Kidney capillary endothelial cell (primary cell): ENCODE measurements around the gene SLC44A5.

Source experiments
- DNase-seq: peaks from one replicate; pipeline ENCODE4 v3.0.0-alpha.2; 2018; ENCODE audit warnings: low spot score

Gene SLC44A5

DNA sequence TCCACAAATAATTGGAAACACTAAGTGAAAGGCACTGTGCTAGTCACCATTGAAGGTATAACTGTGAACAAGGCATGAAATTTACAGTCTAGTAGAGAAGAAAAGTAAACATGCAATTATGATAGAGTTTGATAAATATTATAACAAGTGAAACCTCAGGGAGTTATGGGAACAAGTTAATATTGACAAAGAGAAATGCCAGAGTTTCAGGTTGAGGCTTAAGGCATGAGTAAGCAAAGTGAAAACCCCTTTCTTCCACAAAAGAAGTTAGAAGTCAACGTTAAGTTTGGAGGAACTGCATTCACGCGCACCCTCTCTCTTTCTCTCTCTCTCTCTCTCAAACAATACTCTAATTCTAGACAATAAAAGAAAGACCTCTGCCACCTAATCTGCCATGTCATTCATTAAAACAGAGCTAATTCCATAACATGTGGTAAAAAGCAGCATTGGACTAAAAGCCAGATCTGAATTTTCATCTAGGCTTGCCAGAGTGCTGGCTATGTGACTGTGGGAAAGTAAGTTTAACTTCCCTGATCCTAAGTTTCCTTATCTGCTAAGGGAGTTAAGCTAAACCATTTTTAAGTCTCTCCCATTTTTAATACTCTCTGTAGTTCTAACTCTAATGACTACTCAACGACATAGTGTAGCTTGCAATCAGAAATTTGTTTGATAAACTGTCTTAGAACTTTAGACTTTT is 22.0 kb downstream of the SLC44A5 start:
- no peak for DNase-seq

- DNase-seq = no peak
These were observed 23.2 kb downstream of the SLC44A5 start for GRCh38 chr1:75587692-75588091.

DNA sequence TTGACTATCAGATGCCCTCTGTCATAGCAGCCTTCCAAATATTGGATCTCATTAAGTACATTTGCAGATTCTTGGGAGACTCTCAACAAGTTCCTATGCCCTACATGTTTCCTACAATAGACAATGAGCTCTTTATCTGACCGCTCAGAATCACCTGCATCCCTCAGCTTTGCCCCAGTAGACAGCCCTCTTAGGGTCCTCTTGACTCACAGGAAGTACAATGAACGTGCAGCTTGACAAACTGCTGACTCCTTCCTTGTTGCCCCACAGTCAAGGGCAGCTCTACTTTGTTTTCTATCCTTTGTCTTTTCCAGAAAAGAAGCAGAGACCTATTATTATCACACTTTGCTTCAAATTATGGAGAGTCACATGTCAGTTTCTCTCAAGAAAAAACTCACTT is 27.6 kb downstream of the SLC44A5 start:
- peak; percentile 33 for DNase-seq

- DNase-seq = peak; percentile 13
These were observed 28.1 kb downstream of the SLC44A5 start for GRCh38 chr1:75582725-75583261.

DNA sequence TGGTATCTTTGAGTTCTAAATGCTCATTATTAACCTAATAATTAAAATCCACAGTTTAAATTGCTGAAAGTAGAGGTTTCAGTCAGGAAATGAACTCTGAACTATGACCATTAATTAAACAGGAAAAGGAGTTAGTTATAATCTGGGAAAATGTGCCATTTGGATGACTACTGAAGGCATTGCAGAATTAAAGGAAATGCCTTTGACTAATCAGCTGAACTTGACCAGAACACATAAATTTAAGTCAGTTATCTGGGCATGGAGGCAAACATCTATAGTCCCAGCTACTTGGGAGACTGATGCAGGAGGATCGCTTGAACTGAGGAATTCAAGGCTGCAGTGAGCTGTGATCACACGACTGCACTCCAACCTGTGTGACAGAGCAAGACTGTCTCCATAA is 31.9 kb downstream of the SLC44A5 start:
- peak; percentile 67 for DNase-seq

GRCh38 chr1:75575837-75576236 is 35.1 kb downstream of the SLC44A5 start:
- no peak for DNase-seq

DNA sequence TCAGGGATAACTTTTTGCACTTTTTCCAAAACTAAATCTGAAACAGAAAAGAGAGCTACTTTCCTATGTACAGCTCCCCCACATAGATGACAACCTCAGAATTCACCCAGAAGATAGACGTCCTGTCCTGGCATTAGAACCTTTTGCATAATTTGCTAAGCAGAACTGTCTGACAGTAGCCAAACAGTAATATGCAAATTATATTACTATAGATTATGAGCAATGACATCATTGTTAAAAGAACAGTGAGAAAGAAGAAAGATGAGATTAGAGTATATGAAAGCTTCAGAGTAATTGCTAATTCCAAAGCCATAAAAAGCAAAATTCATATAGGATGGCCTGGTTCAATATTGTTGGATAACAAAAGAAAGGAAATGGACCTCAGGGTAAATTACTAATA is 43.7 kb downstream of the SLC44A5 start:
- no peak for DNase-seq

DNA sequence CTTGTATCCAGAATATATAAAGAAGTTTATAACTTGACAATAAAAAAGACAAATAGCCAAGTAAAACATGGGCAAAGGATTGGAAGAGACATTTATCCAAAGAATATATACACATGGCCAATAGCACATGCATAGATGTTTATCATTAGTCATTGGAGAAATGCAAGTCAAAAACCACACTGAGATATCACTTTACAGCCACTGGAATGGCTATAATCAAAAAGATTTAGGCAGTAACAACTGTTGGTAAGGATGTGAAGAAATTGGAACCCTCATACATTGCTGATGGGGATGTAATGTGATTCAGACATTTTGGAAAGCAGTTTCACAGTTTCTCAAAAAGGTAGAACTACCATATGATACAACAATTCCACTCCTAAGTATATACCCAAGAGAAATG is 51.1 kb downstream of the SLC44A5 start:
- DNase-seq = no peak

- DNase-seq = no peak
These were observed 51.8 kb downstream of the SLC44A5 start for GRCh38 chr1:75559136-75559535.

GRCh38 chr1:75554870-75555269 is 56.0 kb downstream of the SLC44A5 start:
- DNase-seq = no peak

GRCh38 chr1:75554181-75554580 is 56.7 kb downstream of the SLC44A5 start:
- DNase-seq = no peak

- no peak for DNase-seq
These were observed 60.4 kb downstream of the SLC44A5 start for GRCh38 chr1:75550559-75550958.

GRCh38 chr1:75548721-75549480 is 62.0 kb downstream of the SLC44A5 start:
- DNase-seq = no peak

DNA sequence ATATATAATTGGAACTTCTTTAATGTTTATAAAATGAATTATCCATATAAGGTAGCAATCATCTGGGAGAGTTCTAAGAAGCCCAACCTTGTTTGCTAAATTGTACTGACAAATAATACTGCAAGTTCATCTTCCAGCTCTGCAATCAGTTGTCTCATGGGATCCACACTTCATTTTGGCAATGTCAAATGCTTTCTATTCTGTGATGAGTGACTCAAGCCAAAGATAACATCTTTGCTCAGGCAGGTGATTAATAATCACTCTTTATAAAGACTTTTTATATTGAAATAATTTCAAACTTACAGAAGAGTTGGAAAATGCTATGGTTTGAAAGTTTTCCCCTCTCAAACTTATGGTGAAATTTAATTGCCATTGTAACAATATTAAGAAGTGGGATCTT is 67.2 kb downstream of the SLC44A5 start:
- DNase-seq = no peak

GRCh38 chr1:75542818-75543570 is 67.9 kb downstream of the SLC44A5 start:
- DNase-seq = no peak

GRCh38 chr1:75539230-75540116 is 71.4 kb downstream of the SLC44A5 start:
- DNase-seq = no peak

DNA sequence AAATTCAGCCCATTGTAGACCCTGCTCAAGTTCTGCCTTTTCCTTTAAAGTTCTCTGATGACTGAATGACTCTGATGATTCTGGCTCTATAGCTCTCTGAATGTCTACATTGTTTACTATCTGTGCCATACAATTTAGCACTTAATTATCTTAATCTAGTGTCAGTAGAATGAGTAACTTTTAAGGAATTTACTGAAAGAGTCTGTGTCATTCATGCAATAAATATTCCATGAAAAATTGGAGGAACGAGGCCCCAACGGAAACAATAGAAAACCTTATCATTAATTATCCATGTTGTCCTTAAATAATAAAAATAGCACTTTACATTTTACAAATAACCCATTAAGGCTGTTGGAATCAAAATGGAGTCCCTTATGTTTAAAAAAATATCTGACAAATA is 77.8 kb downstream of the SLC44A5 start:
- no peak for DNase-seq

DNA sequence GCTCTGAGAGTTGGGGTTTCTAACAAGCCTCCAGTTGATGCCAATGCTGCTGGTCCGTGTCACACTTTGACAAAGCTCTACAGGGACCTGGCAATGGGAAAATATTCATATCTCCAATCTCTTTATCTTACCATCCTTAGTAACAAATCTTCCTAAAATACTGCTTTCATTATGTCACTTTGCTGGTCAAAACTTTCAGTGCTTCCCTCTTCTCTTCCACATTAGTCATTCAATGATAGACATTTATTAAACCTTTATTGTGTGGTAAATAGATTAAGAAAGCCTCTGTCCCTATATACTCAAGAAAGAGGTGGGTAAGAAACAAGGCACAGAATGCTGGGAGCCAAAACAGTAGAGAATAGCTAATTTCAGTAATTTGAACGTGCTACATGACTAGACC is 79.3 kb downstream of the SLC44A5 start:
- no peak for DNase-seq

DNA sequence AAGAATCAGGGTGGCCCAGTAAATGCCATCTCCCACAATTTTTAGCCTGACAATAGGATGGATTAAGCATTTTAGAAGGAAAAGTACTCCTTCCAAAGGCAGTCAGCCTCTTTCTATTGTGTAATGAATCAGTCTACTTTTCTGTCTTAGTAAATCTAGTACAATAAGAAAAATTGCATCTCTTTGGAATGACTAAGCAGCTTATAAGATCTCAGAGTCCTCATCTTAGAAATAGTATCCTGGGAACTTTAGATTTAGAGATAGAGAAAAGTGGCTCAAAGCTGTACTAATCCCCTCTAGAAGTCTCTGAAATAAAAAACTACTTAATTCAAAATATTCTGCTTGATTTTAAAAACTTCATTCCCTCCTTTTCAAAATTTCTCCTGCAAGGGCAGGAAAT is 81.4 kb downstream of the SLC44A5 start:
- DNase-seq = no peak

DNA sequence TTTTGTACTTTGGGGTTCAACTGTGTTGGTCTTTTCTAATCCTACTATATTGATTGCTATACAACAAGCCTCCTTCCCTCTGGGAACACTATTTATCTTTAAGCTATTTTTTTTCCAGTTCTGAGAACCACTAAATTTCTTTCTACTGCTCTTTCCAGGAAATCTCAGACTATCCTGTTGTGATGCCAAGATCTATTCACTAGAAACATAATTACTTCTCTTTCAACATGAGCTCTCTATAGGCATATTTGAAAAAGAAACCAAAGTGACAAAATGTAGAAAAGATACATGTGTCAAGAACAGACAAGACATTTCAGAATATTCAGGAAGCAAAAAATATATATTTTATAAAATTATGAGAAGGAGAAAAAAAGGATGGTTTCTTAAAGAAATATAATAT is 82.9 kb downstream of the SLC44A5 start:
- no peak for DNase-seq

- no peak for DNase-seq
These were observed 88.5 kb downstream of the SLC44A5 start for GRCh38 chr1:75522389-75522788.

- no peak for DNase-seq
These were observed 89.3 kb downstream of the SLC44A5 start for GRCh38 chr1:75521658-75522057.
